ENCODE measurements around the gene CHURC1.

- TF ChIP-seq CTCF (IDR thresholded peaks at IDR 0.05) (no peak), POLR2A (IDR thresholded peaks at IDR 0.05) (no peak)
Measured at GRCh38 chr14:64970041-64970440, 55.8 kb downstream of the CHURC1 start.

Measured in uterus (tissue), 2 donors.